ENCODE results near the gene ZNF787. TPM values are rescaled to one million over a fixed set of nuclear protein-coding genes. Genes with fewer than 3 reads are reported as not detected.
"Not testable (repeated sequence)": the region's sequence is repeated elsewhere in the genome, so short reads cannot be mapped to it uniquely, and the experiment has no call there.

Gene ZNF787
- 29.5 TPM for total RNA-seq
- long read RNA-seq, transcript ZNF787-203 (3 exons, 1,925 nt), result major isoform, 42 of 53 reads
- long read RNA-seq, partial matches to known transcripts, result 0 of 53 reads
- long read RNA-seq, other reads (novel, unspliced or antisense), result 10 of 53 reads

- peak; percentile 99 for DNase-seq (ENCODE audit: low spot score)
- intact Hi-C loops (cut with DNase I), result loop anchor here (1.0 kb wide), 1 partner anchor 19 kb away; no protein-coding TSS in a partner anchor
These were observed at the start of gene ZNF787 for GRCh38 chr19:56121180-56122167. Gene ZNF787 (minus strand): TSS chr19:56121295. CDS start chr19:56103217, 18,078 bp downstream.

- DNase-seq (ENCODE audit: low spot score), result no peak
- intact Hi-C loops (cut with DNase I), result no loop called here
These were observed 49.2 kb upstream of the ZNF787 start for GRCh38 chr19:56170261-56170660.

DNA sequence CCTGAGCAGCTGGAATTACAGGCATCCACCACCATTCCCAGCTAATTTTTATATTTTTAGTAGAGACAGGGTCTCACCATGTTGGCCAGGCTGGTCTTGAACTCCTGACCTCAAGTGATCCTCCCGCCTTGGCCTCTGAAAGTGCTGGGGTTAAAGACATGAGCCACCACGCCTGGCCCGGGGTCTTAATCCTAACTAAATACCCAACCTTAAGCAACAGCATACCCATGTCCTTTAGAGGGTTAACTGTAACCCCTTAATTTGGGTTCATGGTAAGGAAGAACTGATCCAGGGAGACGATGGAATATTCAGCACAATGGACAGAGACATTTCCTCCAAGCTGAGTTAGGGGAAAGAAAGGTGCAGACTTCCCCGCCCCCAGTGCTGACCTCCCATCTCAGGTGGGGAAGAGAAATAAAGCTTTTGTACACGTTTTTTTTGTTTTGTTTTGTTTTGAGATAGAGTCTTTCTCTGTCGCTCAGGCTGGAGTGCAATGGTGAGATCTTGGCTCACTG is 46.0 kb upstream of the ZNF787 start:
- intact Hi-C loops (cut with DNase I), result no loop called here
- no peak for DNase-seq (ENCODE audit: low spot score)

DNA sequence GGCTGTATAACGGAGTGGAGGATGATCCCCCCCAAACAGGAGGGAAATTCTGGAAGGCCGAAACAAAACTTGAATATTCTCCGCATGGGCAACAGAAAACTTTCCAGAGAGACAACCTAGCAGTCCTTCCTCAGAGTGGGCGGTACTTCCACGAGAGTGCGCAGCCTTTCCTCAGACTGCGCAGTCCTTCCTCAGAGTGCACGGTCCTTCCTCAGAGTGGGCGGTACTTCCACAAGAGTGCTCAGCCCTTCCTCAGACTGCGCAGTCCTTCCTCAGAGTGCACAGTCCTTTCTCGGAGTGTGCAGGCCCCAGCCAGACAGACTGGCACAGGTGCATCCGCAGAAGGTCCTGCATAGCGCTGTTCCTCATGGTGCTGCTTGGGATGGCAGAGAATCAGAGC is 42.0 kb upstream of the ZNF787 start:
- DNase-seq (ENCODE audit: low spot score), result no peak
- intact Hi-C loops (cut with DNase I), result no loop called here

DNA sequence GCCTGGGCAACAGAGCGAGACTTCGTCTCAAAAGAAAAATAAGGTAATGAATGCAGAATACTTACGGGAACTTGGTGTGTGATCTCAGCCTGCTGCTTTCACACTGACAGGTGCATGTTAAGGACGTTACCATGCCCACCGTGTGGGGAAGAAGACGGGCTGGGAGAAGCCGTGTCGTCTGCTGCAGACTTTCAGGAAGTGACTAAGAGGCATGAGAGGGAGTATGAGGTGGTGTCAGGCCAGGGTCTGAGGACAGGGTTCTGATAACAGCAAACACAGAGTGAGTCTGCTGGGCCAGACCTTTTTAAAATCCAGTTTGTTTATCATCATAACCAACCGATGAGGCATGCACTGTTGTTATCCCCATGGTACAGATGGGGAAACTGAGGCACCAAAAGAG is 41.2 kb upstream of the ZNF787 start:
- no peak for DNase-seq (ENCODE audit: low spot score)
- intact Hi-C loops (cut with DNase I), result no loop called here

DNA sequence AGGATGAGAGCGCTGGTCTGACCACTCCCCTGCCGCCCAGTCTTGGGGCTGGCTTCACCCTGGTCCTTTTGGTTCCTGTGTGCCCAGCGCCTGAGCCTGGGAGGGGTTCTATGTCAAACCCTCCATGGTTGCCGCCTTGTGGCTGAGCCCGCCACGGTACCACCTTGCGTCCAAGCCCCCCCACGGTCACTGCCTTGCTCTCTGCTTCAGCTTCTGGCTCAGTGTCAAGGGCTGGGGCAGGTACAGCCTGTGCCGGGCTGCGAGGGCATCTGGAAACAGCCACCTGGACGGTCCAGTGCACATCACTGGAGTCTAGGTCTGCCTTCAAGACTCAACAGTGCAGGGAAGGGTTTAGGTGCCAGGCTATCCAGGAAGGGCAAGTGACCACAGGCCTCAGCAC is 40.4 kb upstream of the ZNF787 start:
- intact Hi-C loops (cut with DNase I), result no loop called here
- DNase-seq (ENCODE audit: low spot score), result no peak

DNA sequence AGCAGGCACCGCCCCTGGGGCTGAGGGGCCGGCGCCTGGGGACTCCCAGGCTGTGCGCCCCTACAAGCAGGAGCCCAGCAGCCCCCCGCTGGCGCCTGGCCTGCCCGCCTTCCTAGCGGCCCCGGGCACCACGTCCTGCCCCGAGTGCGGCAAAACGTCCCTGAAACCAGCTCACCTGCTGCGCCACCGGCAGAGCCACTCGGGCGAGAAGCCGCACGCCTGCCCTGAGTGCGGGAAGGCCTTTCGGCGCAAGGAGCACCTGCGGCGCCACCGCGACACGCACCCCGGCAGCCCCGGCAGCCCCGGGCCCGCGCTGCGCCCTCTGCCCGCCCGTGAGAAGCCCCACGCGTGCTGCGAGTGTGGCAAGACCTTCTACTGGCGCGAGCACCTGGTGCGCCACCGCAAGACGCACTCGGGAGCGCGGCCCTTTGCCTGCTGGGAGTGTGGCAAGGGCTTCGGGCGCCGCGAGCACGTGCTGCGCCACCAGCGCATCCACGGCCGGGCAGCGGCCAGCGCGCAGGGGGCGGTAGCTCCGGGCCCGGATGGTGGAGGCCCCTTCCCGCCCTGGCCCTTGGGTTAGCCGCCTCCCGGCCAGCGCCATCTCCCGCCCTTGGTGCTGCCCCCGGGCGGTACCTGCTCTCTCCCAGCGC is 38.7 kb upstream of the ZNF787 start:
- intact Hi-C loops (cut with DNase I), result no loop called here
- DNase-seq (ENCODE audit: low spot score), result no peak

- DNase-seq (ENCODE audit: low spot score), result no peak
- intact Hi-C loops (cut with DNase I), result no loop called here
These were observed 38.0 kb upstream of the ZNF787 start for GRCh38 chr19:56159009-56159559.

- intact Hi-C loops (cut with DNase I), result no loop called here
- DNase-seq (ENCODE audit: low spot score), result no peak
These were observed 37.2 kb upstream of the ZNF787 start for GRCh38 chr19:56158170-56158757.

GRCh38 chr19:56156768-56157167 is 35.7 kb upstream of the ZNF787 start:
- no peak for DNase-seq (ENCODE audit: low spot score)
- intact Hi-C loops (cut with DNase I), result no loop called here

DNA sequence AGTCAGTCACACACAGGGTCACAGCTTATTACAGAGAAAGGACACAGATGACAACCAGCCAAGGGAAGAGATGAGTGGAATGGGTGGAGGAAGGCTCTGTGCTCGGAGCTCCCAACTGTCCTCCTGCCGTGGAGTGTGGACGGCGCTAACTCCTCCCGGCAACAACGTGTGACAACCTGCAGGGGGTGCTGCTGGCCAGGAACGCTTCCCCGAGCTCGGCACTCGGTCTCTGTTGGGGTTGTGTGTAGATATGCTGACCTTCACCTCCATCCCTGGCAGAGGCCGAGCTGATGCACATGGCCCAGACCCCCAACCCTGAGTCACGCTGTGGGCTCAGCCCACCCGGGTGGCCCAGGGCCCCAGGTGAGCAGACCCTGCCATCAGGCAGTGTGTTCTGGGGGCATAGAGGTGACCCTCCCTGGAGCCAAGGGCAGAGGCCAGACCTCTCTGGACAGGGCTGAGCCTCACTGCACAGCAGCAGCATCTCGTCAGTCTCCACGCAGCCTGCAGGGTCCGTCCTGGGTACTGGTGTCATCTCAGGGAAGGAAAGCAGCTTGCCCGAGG is 34.1 kb upstream of the ZNF787 start:
- intact Hi-C loops (cut with DNase I), result no loop called here
- no peak for DNase-seq (ENCODE audit: low spot score)

DNA sequence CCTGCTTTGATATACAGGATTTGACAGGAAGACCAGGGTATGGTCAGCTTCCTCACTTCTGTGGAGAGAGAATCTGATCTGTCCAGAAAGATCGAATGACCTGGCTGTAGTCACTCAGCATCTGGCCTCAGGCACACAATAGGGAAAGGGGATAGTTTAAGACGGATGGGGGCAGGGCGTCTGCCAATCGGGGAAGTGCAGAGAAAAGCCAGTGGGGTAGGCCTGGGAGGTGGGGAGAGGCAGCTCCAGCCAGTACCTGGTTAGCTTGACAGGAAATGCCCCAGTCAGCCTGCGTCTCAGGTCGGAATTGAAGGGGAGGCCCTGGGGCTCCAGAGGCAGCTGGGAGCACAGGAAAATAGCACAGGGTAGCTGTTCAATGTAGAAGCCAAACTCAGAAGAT is 32.4 kb upstream of the ZNF787 start:
- no peak for DNase-seq (ENCODE audit: low spot score)
- intact Hi-C loops (cut with DNase I), result no loop called here

DNA sequence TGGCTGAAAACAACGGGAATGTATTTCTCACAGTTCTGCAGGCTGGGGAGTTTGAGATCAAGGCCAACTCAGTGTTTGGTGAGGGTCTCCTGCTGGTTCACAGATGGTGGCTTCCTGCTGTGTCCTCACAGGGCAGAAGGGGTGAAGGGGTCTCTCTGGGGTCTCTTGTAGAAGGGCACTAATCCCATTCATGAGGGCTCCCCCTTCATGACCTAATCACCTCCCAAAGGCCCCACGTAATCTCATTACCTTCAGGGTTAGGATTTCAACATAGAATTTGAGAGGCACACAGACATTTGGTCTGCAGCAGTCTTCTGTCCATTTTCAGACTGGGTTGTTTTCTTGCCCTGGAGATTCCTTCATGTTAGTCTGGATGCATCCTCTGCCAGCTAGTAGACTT is 31.5 kb upstream of the ZNF787 start:
- DNase-seq (ENCODE audit: low spot score), result no peak
- intact Hi-C loops (cut with DNase I), result no loop called here

DNA sequence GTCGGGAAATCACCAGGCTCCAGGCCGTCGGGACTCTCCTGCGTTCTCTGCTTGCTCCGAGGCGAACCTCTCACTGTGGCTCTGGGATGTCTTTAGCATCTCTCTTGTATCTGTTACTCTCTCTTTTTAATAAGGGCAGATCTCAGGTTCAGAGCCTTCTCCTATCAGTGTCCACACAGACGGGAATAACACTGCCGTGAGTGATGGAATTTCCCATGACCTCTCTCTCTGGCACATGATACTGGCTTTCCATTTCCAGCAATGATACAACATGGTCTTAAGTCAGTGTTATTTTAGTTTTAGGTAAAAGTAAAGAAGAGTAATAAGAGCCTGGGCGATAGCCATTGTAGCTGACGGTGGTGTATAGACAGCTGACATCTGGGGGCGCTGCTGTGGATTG is 29.3 kb upstream of the ZNF787 start:
- intact Hi-C loops (cut with DNase I), result no loop called here
- no peak for DNase-seq (ENCODE audit: low spot score)

DNA sequence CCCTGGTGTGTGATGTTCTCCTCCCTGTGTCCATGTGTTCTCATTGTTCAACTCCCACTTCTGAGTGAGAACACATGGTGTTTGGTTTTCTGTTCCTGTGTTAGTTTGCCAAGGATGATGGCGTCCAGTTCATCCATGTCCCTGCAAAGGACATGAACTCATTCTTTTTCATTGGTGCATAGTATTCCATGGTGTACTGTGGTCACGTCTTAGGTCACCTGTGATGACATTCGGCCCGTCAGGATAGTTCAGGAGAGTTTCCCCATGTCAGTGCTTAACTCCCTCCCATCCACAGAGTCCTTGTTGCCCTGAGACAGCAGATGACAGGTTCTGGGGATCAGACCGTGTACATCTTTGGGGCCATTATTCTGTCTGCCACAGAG is 28.6 kb upstream of the ZNF787 start:
- intact Hi-C loops (cut with DNase I), result loop anchor here (10.0 kb wide), 1 partner anchor 165 kb away; the partner anchor contains the start of gene ZSCAN5A

GRCh38 chr19:56148955-56149655 is 28.0 kb upstream of the ZNF787 start:
- intact Hi-C loops (cut with DNase I), result loop anchor here (10.0 kb wide), 1 partner anchor 166 kb away; the partner anchor contains the start of gene ZSCAN5A
- DNase-seq (ENCODE audit: low spot score), result not testable (repeated sequence)

More for the DNA sequence above, 28.6 kb upstream of the ZNF787 start:
- DNase-seq (ENCODE audit: low spot score), result no peak

GRCh38 chr19:56148096-56148495 is 27.0 kb upstream of the ZNF787 start:
- no peak for DNase-seq (ENCODE audit: low spot score)
- intact Hi-C loops (cut with DNase I), result loop anchor here (10.0 kb wide), 1 partner anchor 167 kb away; the partner anchor contains the start of gene ZSCAN5A

- intact Hi-C loops (cut with DNase I), result loop anchor here (10.0 kb wide), 1 partner anchor 167 kb away; the partner anchor contains the start of gene ZSCAN5A
- no peak for DNase-seq (ENCODE audit: low spot score)
These were observed 26.2 kb upstream of the ZNF787 start for GRCh38 chr19:56147307-56147706.
